Colonic mucosa (tissue), 4 donors: ENCODE data around the gene TMEM126A. TPM values are rescaled to one million over a fixed set of nuclear protein-coding genes. Genes with fewer than 3 reads are reported as not detected.
"Not testable (repeated sequence)": the region's sequence is repeated elsewhere in the genome, so short reads cannot be mapped to it uniquely, and the experiment has no call there.

ENCODE experiments used
- DNase-seq: peaks from one replicate; pipeline ENCODE4 v3.0.0-alpha.2; 2020
- H3K27ac ChIP-seq: fragments of 200-600 bp; one replicate; pipeline ENCODE4 v1.8.0; 2021
- H3K27me3 ChIP-seq: fragments of 200-600 bp; one replicate; pipeline ENCODE4 v1.8.0; 2021
- H3K36me3 ChIP-seq: fragments of 200-600 bp; one replicate; pipeline ENCODE4 v1.8.0; 2021
- H3K4me1 ChIP-seq: fragments of 200-600 bp; one replicate; pipeline ENCODE4 v1.8.0; 2021; ENCODE audit warnings: mild to moderate bottlenecking
- H3K4me3 ChIP-seq: fragments of 200-600 bp; one replicate; pipeline ENCODE4 v1.8.0; 2021
- H3K9ac ChIP-seq, 2 donors: one replicate each; pipeline ENCODE4 v1.7.0; 2013; ENCODE audit warnings: control low read depth in 2 of 2, low read depth in 2 of 2, low read length in 2 of 2
- H3K9me3 ChIP-seq: fragments of 200-600 bp; one replicate; pipeline ENCODE4 v1.8.0; 2021
- CTCF ChIP-seq: fragments of 200-600 bp; IDR thresholded peaks from one replicate; pipeline ENCODE4 v1.8.0; 2022; ENCODE audit warnings: antibody characterized with exemption, mild to moderate bottlenecking
- intact Hi-C: fragments of 100-400 bp; cut with DNase I; formaldehyde crosslinking; loops from one replicate; pipeline ENCODE4 v1.14.1; 2022
- total RNA-seq, 2 donors: library from RNA; stranded (reverse); fragmentation: NEBNext Ultra II Directional in 1 of 2; extraction: Animal tissue kit (Norgen Biotek cat#: 25700) in 1 of 2; gene quantifications; one replicate each; pipeline ENCODE4 v1.2.1, GENCODE V29; 2021
- donor health status: healthy.
- donor health status: DM: no; HTN: no; CAD: no.
- donor health status: DM: no; HTN: no; CAD: no.

Gene TMEM126A
- total RNA-seq, 2 donors from 2014 or later, result 22.0 to 36.4 TPM

- Histone ChIP-seq H3K9me3 (no peaks in the 10 kb centered on the region), H3K9ac (no peak overlapping the region), H3K27me3 (no peaks in the 10 kb centered on the region), H3K4me3 (no peak overlapping the region), H3K36me3 (peaks cover 13% of the 10 kb centered on the region), H3K27ac (no peak overlapping the region), H3K4me1 (peaks cover 3% of the 10 kb centered on the region)
- no peak for TF ChIP-seq CTCF
- no peak for DNase-seq
- intact Hi-C loops, result no loop called here
Measured at GRCh38 chr11:85652786-85653447, 5.2 kb downstream of the TMEM126A start.

DNA sequence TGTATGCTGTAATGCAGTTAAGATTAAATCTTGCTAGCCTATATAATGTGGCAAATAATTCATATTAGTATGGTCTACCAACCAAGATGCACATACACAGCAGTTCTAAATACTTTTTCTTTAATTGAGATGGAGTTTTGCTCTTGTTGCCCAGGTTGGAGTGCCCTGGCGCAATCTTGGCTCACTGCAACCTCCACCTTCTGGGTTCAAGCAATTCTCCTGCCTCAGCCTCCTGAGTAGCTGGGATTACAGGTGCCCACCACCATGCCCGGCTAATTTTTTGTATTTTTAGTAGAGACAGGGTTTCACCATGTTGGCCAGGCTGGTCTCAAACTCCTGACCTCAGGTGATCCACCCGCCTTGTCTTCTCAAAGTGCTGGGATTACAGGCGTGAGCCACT is 6.6 kb downstream of the TMEM126A start:
- H3K9me3 ChIP-seq, DNase-seq, intact Hi-C loops, H3K9ac ChIP-seq, H3K4me1 ChIP-seq, H3K4me3 ChIP-seq, H3K27me3 ChIP-seq, H3K27ac ChIP-seq: not testable (repeated sequence)
- H3K36me3 ChIP-seq, result peaks cover 13% of the 10 kb centered on the region

- H3K4me1 ChIP-seq, result no peaks in the 10 kb centered on the region
- DNase-seq, result no peak
- intact Hi-C loops, result no loop called here
- H3K4me3 ChIP-seq, result no peak overlapping the region
- no peak overlapping the region for H3K9ac ChIP-seq
- H3K27ac ChIP-seq, result no peak overlapping the region
- H3K27me3 ChIP-seq, result no peaks in the 10 kb centered on the region
- TF ChIP-seq CTCF, result no peak
- no peaks in the 10 kb centered on the region for H3K9me3 ChIP-seq
- H3K36me3 ChIP-seq, result peaks cover 13% of the 10 kb centered on the region
Measured at GRCh38 chr11:85656777-85657176, 9.0 kb downstream of the TMEM126A start.

- no peak overlapping the region for H3K27ac ChIP-seq
- no peaks in the 10 kb centered on the region for H3K27me3 ChIP-seq
- H3K36me3 ChIP-seq, result peaks cover 13% of the 10 kb centered on the region
- intact Hi-C loops, result no loop called here
- no peak overlapping the region for H3K9ac ChIP-seq
- no peaks in the 10 kb centered on the region for H3K4me1 ChIP-seq
- no peak for DNase-seq
- no peak for TF ChIP-seq CTCF
- H3K9me3 ChIP-seq, result no peaks in the 10 kb centered on the region
- H3K4me3 ChIP-seq, result no peak overlapping the region
Measured at GRCh38 chr11:85658180-85658579, 10.4 kb downstream of the TMEM126A start.

DNA sequence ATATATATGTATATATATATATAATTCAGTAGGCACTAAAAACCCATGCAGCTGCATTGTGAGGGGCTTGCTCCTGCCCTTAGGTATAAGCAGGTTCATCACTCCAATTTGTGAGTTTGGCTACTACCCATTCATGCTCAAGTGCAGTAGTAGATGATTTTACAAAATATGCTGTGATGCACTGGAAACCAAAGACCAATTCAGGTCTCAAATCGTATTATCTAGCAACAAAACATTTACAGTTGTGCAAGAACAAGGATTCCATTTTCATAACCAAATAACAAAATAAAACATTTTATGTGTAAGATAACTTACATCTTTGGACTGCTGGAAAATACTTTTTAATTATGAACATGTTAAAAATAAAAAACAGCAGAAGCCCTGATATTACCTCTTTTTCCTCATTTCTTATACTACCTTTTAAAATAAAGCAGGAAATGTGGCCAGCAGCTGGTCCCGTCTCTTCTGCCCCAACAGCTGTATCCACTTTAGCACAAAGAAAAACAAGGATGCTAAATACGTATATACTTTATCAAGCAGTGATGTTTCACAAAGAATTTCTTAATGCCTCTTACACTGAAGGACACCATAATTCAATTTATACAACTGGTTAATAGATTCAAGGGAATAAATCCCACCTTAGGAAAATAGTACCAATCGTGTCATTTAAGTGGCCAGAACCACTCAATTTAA is 14.4 kb downstream of the TMEM126A start:
- no peak for TF ChIP-seq CTCF
- Histone ChIP-seq H3K9me3 (no peaks in the 10 kb centered on the region), H3K4me1 (no peaks in the 10 kb centered on the region), H3K27ac (no peak overlapping the region), H3K36me3 (peaks cover 8% of the 10 kb centered on the region), H3K27me3 (no peaks in the 10 kb centered on the region), H3K9ac (peak overlapping the region in 1 of 2 donors; percentile 15), H3K4me3 (peak overlapping the region; percentile 86)
- DNase-seq, result no peak
- intact Hi-C loops, result no loop called here
